Fibroblast of lung (primary cell): ENCODE measurements around the gene CA4. TPM values are rescaled to one million over a fixed set of nuclear protein-coding genes. Genes with fewer than 3 reads are reported as not detected.
"Not testable (repeated sequence)": the region's sequence is repeated elsewhere in the genome, so short reads cannot be mapped to it uniquely, and the experiment has no call there.

Experiments
- DNase-seq, 2 donors: peaks; one replicate each; pipeline versions ENCODE4 v3.0.0 to v3.0.0-alpha.2; 2010; ENCODE audit warnings: low read depth in 2 of 2
- H2AFZ ChIP-seq: 2 replicates; pipeline ENCODE4 v1.5.1; 2012; ENCODE audit warnings: low read length, control low read depth, inconsistent platforms
- H3K27ac ChIP-seq: 2 replicates; pipeline ENCODE4 v1.5.1; 2011; ENCODE audit warnings: low read length, control low read depth; ENCODE audit not compliant: insufficient read depth
- H3K27me3 ChIP-seq: 2 replicates; pipeline ENCODE4 v1.5.1; 2011; ENCODE audit warnings: mild to moderate bottlenecking, low read length; ENCODE audit not compliant: control insufficient read depth, insufficient read depth
- H3K36me3 ChIP-seq: 2 replicates; pipeline ENCODE4 v1.5.1; 2011; ENCODE audit warnings: low read length; ENCODE audit not compliant: control insufficient read depth, insufficient read depth
- H3K4me1 ChIP-seq: 2 replicates; pipeline ENCODE4 v1.5.1; 2011; ENCODE audit warnings: low read length; ENCODE audit not compliant: control insufficient read depth, insufficient read depth; ENCODE audit errors: extremely low read depth
- H3K4me2 ChIP-seq: 2 replicates; pipeline ENCODE4 v1.5.1; 2011; ENCODE audit warnings: low read length, control low read depth; ENCODE audit not compliant: insufficient read depth; ENCODE audit errors: extremely low read depth
- H3K4me3 ChIP-seq, 4 experiments: fragments of 200-600 bp in 1 of 4; sonication (generic) in 1 of 4; replicated peaks in 1 of 4; 2 replicates each; pipeline ENCODE4 v1.5.1; 2011 to 2016; ENCODE audit warnings: low read length in 4 of 4, low read depth in 3 of 4, mild to moderate bottlenecking in 3 of 4, control low read depth in 2 of 4, inconsistent platforms in 1 of 4, mixed read lengths in 1 of 4; ENCODE audit not compliant: insufficient read depth in 1 of 4; ENCODE audit errors: control extremely low read depth in 1 of 4
- H3K79me2 ChIP-seq: 2 replicates; pipeline ENCODE4 v1.5.1; 2012; ENCODE audit warnings: mild to moderate bottlenecking, low read length, inconsistent platforms; ENCODE audit not compliant: control insufficient read depth, insufficient read depth
- H3K9ac ChIP-seq: 2 replicates; pipeline ENCODE4 v1.5.1; 2011; ENCODE audit warnings: mild to moderate bottlenecking, low read length, control low read depth; ENCODE audit not compliant: insufficient read depth
- H3K9me3 ChIP-seq: 2 replicates; pipeline ENCODE4 v1.5.1; 2012; ENCODE audit warnings: low read depth, low read length; ENCODE audit not compliant: control insufficient read depth, insufficient read depth
- H4K20me1 ChIP-seq: 2 replicates; pipeline ENCODE4 v1.5.1; 2011; ENCODE audit warnings: low read length; ENCODE audit not compliant: control insufficient read depth, insufficient read depth; ENCODE audit errors: extremely low read depth
- polyA plus RNA-seq, 2 donors: library from polyadenylated mRNA; depleted of rRNA in 1 of 2; stranded (reverse) in 1 of 2; unstranded in 1 of 2; fragments of >200 nt; gene quantifications; 2 replicates each; pipeline ENCODE4 v1.2.1, GENCODE V29; 2011 to 2012; ENCODE audit warnings: missing spikeins in 1 of 2
- total RNA-seq: library from RNA; depleted of rRNA; stranded (reverse); fragments of >200 nt; gene quantifications from 2 replicates; pipeline ENCODE4 v1.2.1, GENCODE V29; 2014

CA4 gene
- total and polyA plus RNA-seq, 2 donors (not counting 1 experiment from before 2014, with no cell fraction given) = not detected

DNA sequence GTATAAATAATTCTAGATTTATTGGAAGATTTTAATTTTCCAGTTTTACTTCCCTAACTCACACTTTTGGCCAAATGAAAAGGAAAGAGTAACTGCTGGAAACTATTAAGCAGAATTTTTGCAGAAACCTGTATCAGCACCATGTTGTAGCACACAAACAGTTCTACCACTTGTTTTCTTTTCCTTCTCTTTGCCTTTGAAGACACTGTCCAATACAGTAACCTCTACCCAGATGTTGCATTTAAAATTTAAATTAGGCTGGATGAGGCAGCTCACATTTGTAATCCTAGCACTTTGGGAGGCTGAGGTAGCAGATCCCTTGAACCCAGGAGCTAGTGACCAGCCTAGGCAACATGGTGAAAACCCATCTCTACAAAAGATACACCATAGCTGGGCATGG, 56.0 kb downstream of the CA4 start:
- not testable (repeated sequence) for H3K9me3 ChIP-seq, H3K4me3 ChIP-seq, H2AFZ ChIP-seq, DNase-seq, H3K4me2 ChIP-seq, H3K9ac ChIP-seq, H4K20me1 ChIP-seq, H3K27me3 ChIP-seq, H3K4me1 ChIP-seq, H3K79me2 ChIP-seq, H3K27ac ChIP-seq, H3K36me3 ChIP-seq

DNA sequence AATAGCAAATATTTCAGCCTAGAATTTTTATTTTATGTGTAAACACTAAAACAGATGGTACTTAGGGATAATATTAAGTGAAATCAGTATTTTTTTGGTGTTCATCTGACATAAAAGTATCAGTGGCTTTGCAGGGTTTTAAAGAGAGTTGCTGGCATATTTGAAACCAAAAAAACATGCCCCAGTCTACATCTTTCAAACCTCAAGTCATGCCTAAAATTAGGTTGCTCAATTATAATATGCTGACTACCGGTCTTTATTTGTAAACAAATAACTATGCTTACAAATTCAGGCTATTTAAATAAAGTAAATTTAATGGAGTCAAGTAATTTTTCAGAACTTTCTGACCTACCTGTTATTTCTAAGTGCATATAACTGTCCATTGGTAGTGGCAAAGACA, 58.5 kb downstream of the CA4 start:
- H3K79me2 ChIP-seq, H3K9me3 ChIP-seq, H3K27ac ChIP-seq, H2AFZ ChIP-seq, H4K20me1 ChIP-seq, H3K27me3 ChIP-seq, H3K36me3 ChIP-seq, H3K9ac ChIP-seq, H3K4me2 ChIP-seq, H3K4me1 ChIP-seq, DNase-seq, H3K4me3 ChIP-seq: not testable (repeated sequence)

Other genes starting within 250 kb of the CA4 start
- 13.4 and 13.9 TPM in 2 replicates for gene RNFT1, start 185.2 kb upstream of the CA4 start, total RNA-seq
- gene RNFT1, start 185.2 kb upstream of the CA4 start, polyA plus RNA-seq = 12.2 and 14.8 TPM in 2 replicates
- gene HEATR6, start 71.1 kb upstream of the CA4 start, total RNA-seq = 15.4 and 20.3 TPM in 2 replicates
- 16.6 and 17.8 TPM in 2 replicates for gene HEATR6, start 71.1 kb upstream of the CA4 start, polyA plus RNA-seq
- 61.6 and 82.7 TPM in 2 replicates for gene USP32, start 242.2 kb downstream of the CA4 start, total RNA-seq
- gene USP32, start 242.2 kb downstream of the CA4 start, polyA plus RNA-seq = 40.0 and 40.1 TPM in 2 replicates